ENCODE data around the gene PPME1.

- no peak for TF ChIP-seq CTCF (IDR thresholded peaks at IDR 0.05; ENCODE audit: low read depth, low read length, poor library complexity, severe bottlenecking)
- TF ChIP-seq EZH2phosphoT487 (IDR thresholded peaks at IDR 0.05; ENCODE audit: borderline replicate concordance, low read length), result no peak
These were observed 25.8 kb downstream of the PPME1 start for GRCh38 chr11:74196781-74197486.
